KMS-11 (cell line): Measurements from ENCODE around the gene GRID2.

Experiments used
- H2AFZ ChIP-seq: fragments of 200-600 bp; sonication (generic); 2 replicates; pipeline ENCODE4 v1.6.1; 2016; ENCODE audit warnings: antibody characterized with exemption, mixed run types, low read depth
- H3K27ac ChIP-seq: fragments of 200-600 bp; sonication (generic); 2 replicates; pipeline ENCODE4 v1.6.1; 2016; ENCODE audit warnings: mild to moderate bottlenecking, mixed run types
- H3K27me3 ChIP-seq: fragments of 200-600 bp; sonication (generic); 2 replicates; pipeline ENCODE4 v1.6.1; 2017; ENCODE audit warnings: mild to moderate bottlenecking, low read depth, mixed run types, moderate library complexity; ENCODE audit not compliant: insufficient read depth
- H3K36me3 ChIP-seq: fragments of 200-600 bp; sonication (generic); 2 replicates; pipeline ENCODE4 v1.6.1; 2017; ENCODE audit warnings: mild to moderate bottlenecking, mixed run types; ENCODE audit not compliant: insufficient read depth
- H3K4me1 ChIP-seq: fragments of 200-600 bp; sonication (generic); 2 replicates; pipeline ENCODE4 v1.6.1; 2016; ENCODE audit warnings: mild to moderate bottlenecking, low read depth, mixed run types; ENCODE audit not compliant: poor library complexity, severe bottlenecking
- H3K4me2 ChIP-seq: fragments of 200-600 bp; sonication (generic); 2 replicates; pipeline ENCODE4 v1.7.0; 2016; ENCODE audit warnings: mild to moderate bottlenecking, mixed run types
- H3K4me3 ChIP-seq: fragments of 200-600 bp; sonication (generic); IDR thresholded peaks from 2 replicates; pipeline ENCODE4 v1.6.1; 2017; ENCODE audit warnings: low read depth, low read length, mixed read lengths; ENCODE audit not compliant: insufficient read depth
- H3K79me2 ChIP-seq: fragments of 200-600 bp; sonication (generic); 2 replicates; pipeline ENCODE4 v1.6.1; 2016; ENCODE audit warnings: low read depth, mixed run types; ENCODE audit not compliant: insufficient read depth
- H3K9ac ChIP-seq: fragments of 200-600 bp; sonication (generic); 2 replicates; pipeline ENCODE4 v1.6.1; 2016; ENCODE audit warnings: mild to moderate bottlenecking, mixed run types
- H4K20me1 ChIP-seq: fragments of 200-600 bp; sonication (generic); 2 replicates; pipeline ENCODE4 v1.6.1; 2016; ENCODE audit warnings: mild to moderate bottlenecking, mixed run types; ENCODE audit not compliant: insufficient read depth
- CTCF ChIP-seq: fragments of 200-600 bp; sonication (generic); conservative IDR thresholded peaks from 2 replicates; pipeline ENCODE4 v1.6.1; 2017; ENCODE audit warnings: low read depth, mild to moderate bottlenecking, antibody characterized with exemption, low read length, moderate library complexity, mixed read lengths

Gene GRID2

GRCh38 chr4:92636038-92636806 is 332.5 kb downstream of the GRID2 start:
- Histone ChIP-seq H3K27ac (no peak overlapping the region), H3K4me1 (no peaks in the 10 kb centered on the region), H3K79me2 (no peaks in the 10 kb centered on the region), H3K4me3 (no peak overlapping the region), H2AFZ (no peak overlapping the region), H3K36me3 (no peaks in the 10 kb centered on the region), H3K27me3 (no peaks in the 10 kb centered on the region), H4K20me1 (no peaks in the 10 kb centered on the region), H3K9ac (no peak overlapping the region), H3K4me2 (no peak overlapping the region)
- TF ChIP-seq CTCF: no peak

GRCh38 chr4:92641409-92641808 is 337.6 kb downstream of the GRID2 start:
- no peaks in the 10 kb centered on the region for H4K20me1 ChIP-seq
- H3K79me2 ChIP-seq: no peaks in the 10 kb centered on the region
- no peak overlapping the region for H2AFZ ChIP-seq
- H3K27ac ChIP-seq: no peak overlapping the region
- H3K4me2 ChIP-seq: no peak overlapping the region
- no peaks in the 10 kb centered on the region for H3K27me3 ChIP-seq
- H3K4me1 ChIP-seq: peaks cover 6% of the 10 kb centered on the region
- H3K9ac ChIP-seq: no peak overlapping the region
- no peak overlapping the region for H3K4me3 ChIP-seq
- TF ChIP-seq CTCF: no peak
- H3K36me3 ChIP-seq: no peaks in the 10 kb centered on the region

- no peak for TF ChIP-seq CTCF
- Histone ChIP-seq H3K4me3 (no peak overlapping the region), H3K27ac (no peak overlapping the region), H4K20me1 (no peaks in the 10 kb centered on the region), H3K27me3 (no peaks in the 10 kb centered on the region), H3K79me2 (no peaks in the 10 kb centered on the region), H2AFZ (no peak overlapping the region), H3K4me2 (no peak overlapping the region), H3K4me1 (peaks cover 6% of the 10 kb centered on the region), H3K36me3 (no peaks in the 10 kb centered on the region), H3K9ac (no peak overlapping the region)
Observed at GRCh38 chr4:92646826-92647225, 343.1 kb downstream of the GRID2 start.

GRCh38 chr4:92651536-92651935 is 347.8 kb downstream of the GRID2 start:
- Histone ChIP-seq H3K79me2 (no peaks in the 10 kb centered on the region), H3K36me3 (no peaks in the 10 kb centered on the region), H3K27me3 (no peaks in the 10 kb centered on the region), H2AFZ (no peak overlapping the region), H3K4me3 (no peak overlapping the region), H3K4me2 (no peak overlapping the region), H3K9ac (no peak overlapping the region), H4K20me1 (no peaks in the 10 kb centered on the region), H3K4me1 (no peaks in the 10 kb centered on the region), H3K27ac (no peak overlapping the region)
- TF ChIP-seq CTCF: no peak
